HEK293 (cell line): ENCODE results near the gene AGAP1.

ENCODE experiments used
- CTCF ChIP-seq: fragments of 450-650 bp; formaldehyde crosslinking; IDR thresholded peaks from 2 replicates; pipeline ENCODE4 v1.5.1; 2016; ENCODE audit warnings: missing biosample characterization, missing genetic modification characterization
- ZBTB8A ChIP-seq: fragments of 450-650 bp; formaldehyde crosslinking; IDR thresholded peaks from 2 replicates; pipeline ENCODE4 v1.5.1; 2016; ENCODE audit warnings: missing biosample characterization, missing genetic modification characterization
- ZFP37 ChIP-seq: fragments of 450-650 bp; formaldehyde crosslinking; IDR thresholded peaks from 2 replicates; pipeline ENCODE4 v1.5.1; 2016; ENCODE audit warnings: missing biosample characterization, missing genetic modification characterization
- ZNF280C ChIP-seq: fragments of 450-650 bp; formaldehyde crosslinking; IDR thresholded peaks from 2 replicates; pipeline ENCODE4 v1.5.1; 2016; ENCODE audit warnings: missing biosample characterization, missing genetic modification characterization
- ZNF324 ChIP-seq: fragments of 450-650 bp; formaldehyde crosslinking; IDR thresholded peaks from 2 replicates; pipeline ENCODE4 v1.5.1; 2016; ENCODE audit warnings: missing biosample characterization, missing genetic modification characterization
- ZNF623 ChIP-seq: fragments of 450-650 bp; formaldehyde crosslinking; IDR thresholded peaks from 2 replicates; pipeline ENCODE4 v1.5.1; 2016; ENCODE audit warnings: missing biosample characterization, missing genetic modification characterization

- no peak for TF ChIP-seq ZFP37 (tag by site-specific recombination)
- TF ChIP-seq ZBTB8A (tag by site-specific recombination): no peak
- no peak for TF ChIP-seq CTCF (tag by site-specific recombination)
- no peak for TF ChIP-seq ZNF623
- TF ChIP-seq ZNF280C: no peak
- no peak for TF ChIP-seq ZNF324 (tag by site-specific recombination)
Observed at GRCh38 chr2:236122236-236122635, 628.4 kb downstream of the AGAP1 start.
